ENCODE results near the gene BCL11B.

- TF ChIP-seq EGR1 (IDR thresholded peaks at IDR 0.05) (no peak), TAF1 (IDR thresholded peaks at IDR 0.05; ENCODE audit: low read depth) (no peak), REST (IDR thresholded peaks at IDR 0.05; ENCODE audit: low read depth) (no peak), YY1 (IDR thresholded peaks at IDR 0.05; ENCODE audit: low read depth) (no peak), TCF12 (IDR thresholded peaks at IDR 0.05; ENCODE audit: low read depth) (no peak), EP300 (IDR thresholded peaks at IDR 0.05; ENCODE audit: borderline replicate concordance) (no peak), RAD21 (IDR thresholded peaks at IDR 0.05; ENCODE audit: low read depth) (no peak)
Observed at GRCh38 chr14:99288948-99289347, 17.0 kb upstream of the BCL11B start.

All from Ishikawa (cell line).